Activated gamma-delta T cell treated with anti-CD3 and anti-CD28 coated beads, Interleukin-2, amount 50 U/mL, for 16 hours (primary cell): ENCODE measurements around the gene KIF17.
A peak's percentile ranks its signal among the peaks of the same experiment; 100 is the strongest.

ENCODE experiments used
- DNase-seq: peaks from one replicate; pipeline ENCODE4 v3.0.0-alpha.2; 2020; ENCODE audit warnings: low read depth

The KIF17 gene

GRCh38 chr1:20660847-20661206 is 57.0 kb downstream of the KIF17 start:
- peak; percentile 7 for DNase-seq

GRCh38 chr1:20660363-20660762 is 57.4 kb downstream of the KIF17 start:
- DNase-seq, result no peak

- DNase-seq, result no peak
Observed at GRCh38 chr1:20658166-20658915, 59.5 kb downstream of the KIF17 start.

- DNase-seq, result no peak
Observed at GRCh38 chr1:20657024-20657423, 60.8 kb downstream of the KIF17 start.

GRCh38 chr1:20654104-20654690 is 63.6 kb downstream of the KIF17 start:
- no peak for DNase-seq

GRCh38 chr1:20652300-20652699 is 65.5 kb downstream of the KIF17 start:
- DNase-seq, result no peak

GRCh38 chr1:20648946-20649345 is 68.9 kb downstream of the KIF17 start:
- DNase-seq, result no peak

- DNase-seq, result no peak
Observed at GRCh38 chr1:20648438-20648837, 69.4 kb downstream of the KIF17 start.

GRCh38 chr1:20645414-20645813 is 72.4 kb downstream of the KIF17 start:
- no peak for DNase-seq

GRCh38 chr1:20644416-20644815 is 73.4 kb downstream of the KIF17 start:
- DNase-seq, result no peak

- no peak for DNase-seq
Observed at GRCh38 chr1:20643080-20643479, 74.7 kb downstream of the KIF17 start.

- no peak for DNase-seq
Observed at GRCh38 chr1:20641975-20642374, 75.8 kb downstream of the KIF17 start.

GRCh38 chr1:20640183-20640597 is 77.6 kb downstream of the KIF17 start:
- peak; percentile 39 for DNase-seq

GRCh38 chr1:20636785-20637347 is 80.9 kb downstream of the KIF17 start:
- no peak for DNase-seq

- DNase-seq, result no peak
Observed at GRCh38 chr1:20634594-20635084, 83.2 kb downstream of the KIF17 start.

GRCh38 chr1:20634065-20634593 is 83.7 kb downstream of the KIF17 start:
- no peak for DNase-seq

- DNase-seq, result peak; percentile 81
Observed at GRCh38 chr1:20633190-20634064, 84.4 kb downstream of the KIF17 start, which contains the start of gene PINK1. Gene PINK1, plus strand, starts transcription at chr1:20633458. Its CDS starts 91 bp downstream, at chr1:20633549.

GRCh38 chr1:20632386-20632785 is 85.4 kb downstream of the KIF17 start:
- no peak for DNase-seq

- no peak for DNase-seq
Observed at GRCh38 chr1:20630729-20631128, 87.1 kb downstream of the KIF17 start.

- DNase-seq, result no peak
Observed at GRCh38 chr1:20626524-20626923, 91.3 kb downstream of the KIF17 start.

- DNase-seq, result no peak
Observed at GRCh38 chr1:20626098-20626427, 91.7 kb downstream of the KIF17 start.
